GM19395 (cell line): ENCODE measurements around the gene SLC1A5.

ENCODE experiments used
- ATAC-seq: cut with Tn5 transposase; IDR thresholded peaks from one replicate; pipeline ENCODE4 v1.9.1; 2021; ENCODE audit warnings: mild to moderate bottlenecking, moderate library complexity; ENCODE audit not compliant: unreplicated experiment

Gene SLC1A5

GRCh38 chr19:46745030-46745429 is 43.4 kb downstream of the SLC1A5 start:
- ATAC-seq, result no peak

GRCh38 chr19:46744005-46744691 is 44.2 kb downstream of the SLC1A5 start:
- ATAC-seq, result no peak

- ATAC-seq, result no peak
Measured at GRCh38 chr19:46742926-46743480, 45.4 kb downstream of the SLC1A5 start.

GRCh38 chr19:46741447-46741846 is 46.9 kb downstream of the SLC1A5 start:
- no peak for ATAC-seq

GRCh38 chr19:46739290-46739771 is 49.1 kb downstream of the SLC1A5 start:
- ATAC-seq, result no peak

- ATAC-seq, result no peak
Measured at GRCh38 chr19:46737761-46738171, 50.6 kb downstream of the SLC1A5 start.

GRCh38 chr19:46737298-46737654 is 51.1 kb downstream of the SLC1A5 start:
- ATAC-seq, result no peak

- no peak for ATAC-seq
Measured at GRCh38 chr19:46736531-46737297, 51.7 kb downstream of the SLC1A5 start.

- no peak for ATAC-seq
Measured at GRCh38 chr19:46733690-46734292, 54.6 kb downstream of the SLC1A5 start.

GRCh38 chr19:46732966-46733689 is 55.3 kb downstream of the SLC1A5 start:
- no peak for ATAC-seq

GRCh38 chr19:46732172-46732938 is 56.0 kb downstream of the SLC1A5 start:
- no peak for ATAC-seq

GRCh38 chr19:46731584-46731983 is 56.8 kb downstream of the SLC1A5 start:
- no peak for ATAC-seq

GRCh38 chr19:46731007-46731501 is 57.3 kb downstream of the SLC1A5 start:
- no peak for ATAC-seq

GRCh38 chr19:46730595-46730994 is 57.8 kb downstream of the SLC1A5 start:
- ATAC-seq, result no peak

- no peak for ATAC-seq
Measured at GRCh38 chr19:46730187-46730586, 58.2 kb downstream of the SLC1A5 start.

GRCh38 chr19:46729696-46730095 is 58.7 kb downstream of the SLC1A5 start:
- no peak for ATAC-seq

GRCh38 chr19:46728693-46729339 is 59.6 kb downstream of the SLC1A5 start:
- no peak for ATAC-seq

GRCh38 chr19:46728208-46728607 is 60.2 kb downstream of the SLC1A5 start:
- ATAC-seq, result no peak

GRCh38 chr19:46727757-46728156 is 60.6 kb downstream of the SLC1A5 start:
- no peak for ATAC-seq
